ENCODE results near the gene TNFSF15. TPM values are rescaled to one million over a fixed set of nuclear protein-coding genes. Genes with fewer than 3 reads are reported as not detected.

The TNFSF15 gene
- total RNA-seq, 1 experiment from 2014 or later, result not detected

GRCh38 chr9:114737847-114738246 is 68.0 kb downstream of the TNFSF15 start:
- H3K23me2 ChIP-seq (ENCODE audit: insufficient read length, low read depth, low read length, poor library complexity, severe bottlenecking), result no peaks in the 10 kb centered on the region
- no peak for DNase-seq
- H3K9ac ChIP-seq (ENCODE audit: extremely low read depth, insufficient read length, low read length), result no peak overlapping the region
- H2AFZ ChIP-seq (ENCODE audit: low read length), result no peak overlapping the region
- no peaks in the 10 kb centered on the region for H4K20me1 ChIP-seq (ENCODE audit: control insufficient read depth, insufficient read depth, insufficient read length)
- no peak overlapping the region for H3K56ac ChIP-seq (ENCODE audit: insufficient read length, low read depth, low read length)
- no peak overlapping the region for H3K18ac ChIP-seq (ENCODE audit: insufficient read length, low read depth, low read length)
- H2BK20ac ChIP-seq (ENCODE audit: low read depth, low read length, poor library complexity, severe bottlenecking), result no peak overlapping the region
- no peak overlapping the region for H2BK15ac ChIP-seq (ENCODE audit: low read depth, low read length)
- H3K4me2 ChIP-seq (ENCODE audit: insufficient read depth, insufficient read length, low read length), result no peak overlapping the region
- no CpG with 5 or more reads among the region's 4 CpGs for WGBS (ENCODE audit: extremely low coverage, insufficient read length, low lambda C conversion rate)
- H4K5ac ChIP-seq (ENCODE audit: insufficient read length, low read depth, low read length), result no peak overlapping the region
- H3K9me3 ChIP-seq (ENCODE audit: control insufficient read depth, low read depth, low read length), result no peaks in the 10 kb centered on the region
- Mint-ChIP-seq H3K4me1 (no peaks in the 10 kb centered on the region), H3K36me3 (ENCODE audit: insufficient read depth in 1 of 3, low read depth in 3 of 3) (no peaks in the 10 kb centered on the region), H3K9me3 (no peaks in the 10 kb centered on the region), H3K27me3 (ENCODE audit: low read depth) (peaks cover 39% of the 10 kb centered on the region), H3K4me3 (no peak overlapping the region), H3K27ac (no peak overlapping the region)
- no peak overlapping the region for H3K14ac ChIP-seq (ENCODE audit: insufficient read depth, low read length)
- no peak overlapping the region for H3K27ac ChIP-seq (ENCODE audit: insufficient read length, low read depth, low read length)
- H3K23ac ChIP-seq (ENCODE audit: insufficient read length, low read depth, low read length), result no peak overlapping the region
- no peaks in the 10 kb centered on the region for H3K79me2 ChIP-seq (ENCODE audit: insufficient read depth, low read length)
- H3K4me1 ChIP-seq (ENCODE audit: insufficient read depth, low read length), result no peaks in the 10 kb centered on the region
- no peak overlapping the region for H3K4ac ChIP-seq (ENCODE audit: low read depth, low read length)
- H3T11ph ChIP-seq (ENCODE audit: low read length), result no peak overlapping the region
- no peaks in the 10 kb centered on the region for H3K27me3 ChIP-seq (ENCODE audit: insufficient read depth, low read length)
- no peak overlapping the region for H2AK5ac ChIP-seq (ENCODE audit: insufficient read length, low read length)
- H4K91ac ChIP-seq (ENCODE audit: insufficient read length, low read depth, low read length), result no peak overlapping the region
- no peak overlapping the region for H2BK5ac ChIP-seq (ENCODE audit: insufficient read length, low read length)
- TF ChIP-seq CTCF (conservative IDR thresholded peaks at IDR 0.05), result no peak
- H2BK120ac ChIP-seq (ENCODE audit: low read depth, low read length, poor library complexity, severe bottlenecking), result no peak overlapping the region
- no peak overlapping the region for H2BK12ac ChIP-seq (ENCODE audit: insufficient read length, low read depth, low read length)
- no peaks in the 10 kb centered on the region for H3K79me1 ChIP-seq (ENCODE audit: insufficient read depth, low read depth, low read length, poor library complexity, severe bottlenecking)
- no peak overlapping the region for H4K8ac ChIP-seq (replicated peaks; ENCODE audit: insufficient read length, low read depth, low read length)
